GM12865 (cell line): Measurements from ENCODE around the gene PRKCA.
"Not testable (repeated sequence)": the region's sequence is repeated elsewhere in the genome, so short reads cannot be mapped to it uniquely, and the experiment has no call there.

Experiments
- DNase-seq: peaks from one replicate; pipeline ENCODE4 v3.0.0; 2010; ENCODE audit warnings: low read depth
- H3K4me3 ChIP-seq: 2 replicates; pipeline ENCODE4 v1.5.1; 2011; ENCODE audit warnings: mild to moderate bottlenecking, low read depth, low read length, control low read depth
- CTCF ChIP-seq: IDR thresholded peaks from 2 replicates; pipeline ENCODE4 v1.5.1; 2011; ENCODE audit warnings: low read length, control low read depth, low read depth, inconsistent platforms; ENCODE audit not compliant: insufficient read depth; ENCODE audit errors: missing control alignments

The PRKCA gene

GRCh38 chr17:66704858-66705520 lies 402.6 kb downstream of the PRKCA start:
- TF ChIP-seq CTCF = no peak
- no peak overlapping the region for H3K4me3 ChIP-seq
- DNase-seq = peak; percentile 56

DNA sequence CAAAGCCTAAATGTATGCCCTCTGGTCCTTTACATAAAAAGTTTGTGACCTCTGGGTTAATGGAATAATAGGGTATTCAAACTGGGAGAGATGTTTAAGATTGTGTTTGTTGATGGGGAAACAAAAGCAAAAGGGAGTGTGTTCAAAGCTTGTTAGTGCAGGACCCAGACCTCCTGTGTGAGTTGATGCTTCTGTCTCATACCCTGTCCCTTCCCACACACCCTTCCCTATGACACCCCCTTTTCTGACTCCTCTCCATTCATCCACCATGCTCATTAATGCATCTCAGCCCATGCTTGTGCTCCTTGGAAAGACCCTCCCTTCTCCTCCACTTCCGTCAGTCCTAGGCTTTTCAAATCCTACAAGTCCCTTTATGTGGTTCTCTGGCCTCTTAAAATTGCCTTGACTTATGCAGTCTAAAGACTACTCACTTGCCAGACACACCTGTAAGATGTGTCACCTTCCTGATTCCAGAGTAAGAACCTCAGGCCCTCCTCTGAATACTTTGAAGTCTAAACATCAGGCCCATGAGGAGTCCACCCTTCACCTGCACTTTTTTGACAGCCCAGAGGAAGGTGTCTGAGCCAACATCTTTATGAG lies 404.5 kb downstream of the PRKCA start:
- TF ChIP-seq CTCF = no peak
- H3K4me3 ChIP-seq = no peak overlapping the region
- DNase-seq = no peak

DNA sequence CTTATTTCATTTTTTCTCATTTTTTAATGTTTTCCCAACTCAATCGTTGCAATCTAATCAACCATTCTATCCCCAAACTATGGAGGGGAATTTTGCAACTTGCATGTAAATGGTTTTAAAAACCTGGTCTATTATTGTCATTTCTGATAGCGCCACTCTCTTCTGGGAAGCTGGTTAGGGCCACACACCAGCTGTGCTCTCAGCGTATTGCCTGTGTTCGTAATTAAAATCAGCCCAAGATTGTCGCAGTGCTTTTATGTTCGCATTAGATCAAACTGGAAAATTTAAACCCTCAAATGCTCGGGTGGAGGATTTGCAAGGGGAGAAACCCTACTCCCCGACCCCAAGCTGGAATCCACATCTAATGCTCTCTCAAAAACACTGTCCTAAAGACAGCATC lies 409.0 kb downstream of the PRKCA start:
- no peak for TF ChIP-seq CTCF
- H3K4me3 ChIP-seq = no peak overlapping the region
- DNase-seq = no peak

- no peak overlapping the region for H3K4me3 ChIP-seq
- no peak for TF ChIP-seq CTCF
- peak; percentile 54 for DNase-seq
Observed at GRCh38 chr17:66711881-66712321, 409.5 kb downstream of the PRKCA start.

GRCh38 chr17:66712453-66712852 lies 410.0 kb downstream of the PRKCA start:
- TF ChIP-seq CTCF = no peak
- no peak overlapping the region for H3K4me3 ChIP-seq
- peak; percentile 36 for DNase-seq

DNA sequence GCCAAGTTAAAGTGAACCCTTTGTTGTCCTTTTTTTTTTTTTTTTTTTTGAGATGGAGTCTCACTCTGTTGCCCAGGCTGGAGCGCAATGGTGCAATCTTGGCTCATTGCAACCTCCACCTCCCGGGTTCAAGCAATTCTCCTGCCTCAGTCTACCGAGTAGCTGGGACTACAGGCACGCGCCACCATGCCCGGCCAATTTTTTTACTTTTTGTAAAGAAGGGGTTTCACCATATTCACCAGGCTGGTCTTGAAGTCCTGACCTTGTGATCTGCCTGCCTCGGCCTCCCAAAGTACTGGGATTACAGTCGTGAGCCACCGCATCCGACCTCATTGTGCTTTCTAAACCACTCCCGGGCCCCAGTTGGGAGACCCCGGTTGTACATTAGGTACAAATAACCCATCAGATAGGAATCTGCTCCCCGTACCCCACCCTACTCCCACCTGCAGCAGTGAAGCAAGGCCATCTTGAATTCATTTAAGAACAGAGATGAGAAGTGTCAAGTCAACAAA lies 410.7 kb downstream of the PRKCA start:
- DNase-seq, H3K4me3 ChIP-seq: not testable (repeated sequence)

GRCh38 chr17:66713533-66714042 lies 411.2 kb downstream of the PRKCA start:
- peak; percentile 95 for DNase-seq
- no peak for TF ChIP-seq CTCF
- no peak overlapping the region for H3K4me3 ChIP-seq
